Neural crest cell (in vitro differentiated cells): ENCODE measurements around the gene POLD3. TPM values are rescaled to one million over a fixed set of nuclear protein-coding genes. Genes with fewer than 3 reads are reported as not detected.

Source experiments
- DNase-seq: peaks from one replicate; pipeline ENCODE4 v3.0.0; 2021; ENCODE audit warnings: low read depth, mixed read lengths, low spot score
- H3K27ac Mint-ChIP-seq: one replicate; pipeline ENCODE4 v1.8.0; 2021; ENCODE audit warnings: mild to moderate bottlenecking, mixed read lengths; ENCODE audit not compliant: unreplicated experiment
- H3K27me3 Mint-ChIP-seq: 2 replicates; pipeline ENCODE4 v1.8.0; 2021; ENCODE audit warnings: low read depth, mild to moderate bottlenecking, mixed read lengths
- H3K36me3 Mint-ChIP-seq: 2 replicates; pipeline ENCODE4 v1.8.0; 2021; ENCODE audit warnings: low read depth, mild to moderate bottlenecking, mixed read lengths
- H3K4me1 Mint-ChIP-seq: 2 replicates; pipeline ENCODE4 v1.8.0; 2021; ENCODE audit warnings: mixed read lengths
- H3K4me3 Mint-ChIP-seq: one replicate; pipeline ENCODE4 v1.8.0; 2021; ENCODE audit warnings: mild to moderate bottlenecking, mixed read lengths
- H3K9me3 Mint-ChIP-seq: 2 replicates; pipeline ENCODE4 v1.8.0; 2021; ENCODE audit warnings: mixed read lengths
- CTCF ChIP-seq: fragments of 200-600 bp; sonication (generic); conservative IDR thresholded peaks from 2 replicates; pipeline ENCODE4 v1.5.0; 2021; ENCODE audit warnings: antibody characterized with exemption, mild to moderate bottlenecking
- total RNA-seq: library from RNA; stranded (reverse); gene quantifications from 2 replicates; pipeline ENCODE4 v1.2.1, GENCODE V29; 2021

The POLD3 gene
- total RNA-seq, 1 donor from 2014 or later: 46.3 TPM

- no peak for DNase-seq
- Mint-ChIP-seq H3K27me3 (no peaks in the 10 kb centered on the region), H3K27ac (peak overlapping the region; percentile 60), H3K4me1 (no peaks in the 10 kb centered on the region), H3K4me3 (no peak overlapping the region), H3K36me3 (no peaks in the 10 kb centered on the region), H3K9me3 (no peaks in the 10 kb centered on the region)
- TF ChIP-seq CTCF: no peak
Observed at GRCh38 chr11:74680035-74680671, 87.8 kb downstream of the POLD3 start.

GRCh38 chr11:74680703-74681531 lies 88.5 kb downstream of the POLD3 start:
- no peaks in the 10 kb centered on the region for H3K4me1 Mint-ChIP-seq
- H3K9me3 Mint-ChIP-seq: no peaks in the 10 kb centered on the region
- no peaks in the 10 kb centered on the region for H3K36me3 Mint-ChIP-seq
- TF ChIP-seq CTCF: no peak
- DNase-seq: no peak
- no peaks in the 10 kb centered on the region for H3K27me3 Mint-ChIP-seq
- H3K4me3 Mint-ChIP-seq: no peak overlapping the region
- peak overlapping the region; percentile 60 for H3K27ac Mint-ChIP-seq

GRCh38 chr11:74681686-74682651 lies 89.6 kb downstream of the POLD3 start:
- no peak for DNase-seq
- Mint-ChIP-seq H3K27me3 (no peaks in the 10 kb centered on the region), H3K4me1 (peaks cover 5% of the 10 kb centered on the region), H3K9me3 (no peaks in the 10 kb centered on the region), H3K4me3 (no peak overlapping the region), H3K27ac (peak overlapping the region; percentile 37), H3K36me3 (no peaks in the 10 kb centered on the region)
- TF ChIP-seq CTCF: no peak

- no peaks in the 10 kb centered on the region for H3K27me3 Mint-ChIP-seq
- peaks cover 9% of the 10 kb centered on the region for H3K4me1 Mint-ChIP-seq
- no peak overlapping the region for H3K27ac Mint-ChIP-seq
- no peaks in the 10 kb centered on the region for H3K36me3 Mint-ChIP-seq
- H3K4me3 Mint-ChIP-seq: no peak overlapping the region
- TF ChIP-seq CTCF: no peak
- no peak for DNase-seq
- no peaks in the 10 kb centered on the region for H3K9me3 Mint-ChIP-seq
Observed at GRCh38 chr11:74682731-74683278, 90.4 kb downstream of the POLD3 start.

- H3K36me3 Mint-ChIP-seq: no peaks in the 10 kb centered on the region
Observed at GRCh38 chr11:74683279-74683871, 91.0 kb downstream of the POLD3 start.

More at GRCh38 chr11:74683279-74683871, 91.0 kb downstream of the POLD3 start:
- TF ChIP-seq CTCF: peak; percentile 60
- H3K9me3 Mint-ChIP-seq: no peaks in the 10 kb centered on the region
- H3K4me3 Mint-ChIP-seq: no peak overlapping the region
- no peak overlapping the region for H3K27ac Mint-ChIP-seq
- no peaks in the 10 kb centered on the region for H3K27me3 Mint-ChIP-seq
- peak; percentile 35 for DNase-seq
- peaks cover 15% of the 10 kb centered on the region for H3K4me1 Mint-ChIP-seq
